ENCODE results near the gene HNRNPAB.
"Not testable (repeated sequence)": the region's sequence is repeated elsewhere in the genome, so short reads cannot be mapped to it uniquely, and the experiment has no call there.

HNRNPAB gene

GRCh38 chr5:178247481-178248456, 43.4 kb downstream of the HNRNPAB start:
- DNase-seq = peak; percentile 3

DNA sequence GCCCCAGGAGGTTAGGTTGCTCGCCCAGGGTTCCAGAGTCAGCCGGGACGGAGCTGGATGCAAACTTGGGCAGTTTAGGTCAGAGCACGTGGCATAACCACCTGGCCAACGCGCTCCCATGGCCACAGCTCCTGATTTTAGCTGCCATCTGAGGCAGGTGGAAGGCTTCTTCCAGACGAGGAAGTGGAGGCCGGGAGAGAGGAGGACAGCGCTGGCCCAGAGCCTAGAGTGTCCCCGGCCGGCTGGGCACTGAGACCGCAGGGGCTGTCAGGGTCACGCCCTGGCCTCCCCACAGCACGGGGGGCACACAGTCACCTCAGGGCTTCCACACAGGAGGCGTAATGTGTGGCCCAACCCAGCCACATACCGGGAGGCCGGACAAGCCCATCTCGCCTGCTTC, 44.4 kb downstream of the HNRNPAB start:
- DNase-seq = no peak

DNA sequence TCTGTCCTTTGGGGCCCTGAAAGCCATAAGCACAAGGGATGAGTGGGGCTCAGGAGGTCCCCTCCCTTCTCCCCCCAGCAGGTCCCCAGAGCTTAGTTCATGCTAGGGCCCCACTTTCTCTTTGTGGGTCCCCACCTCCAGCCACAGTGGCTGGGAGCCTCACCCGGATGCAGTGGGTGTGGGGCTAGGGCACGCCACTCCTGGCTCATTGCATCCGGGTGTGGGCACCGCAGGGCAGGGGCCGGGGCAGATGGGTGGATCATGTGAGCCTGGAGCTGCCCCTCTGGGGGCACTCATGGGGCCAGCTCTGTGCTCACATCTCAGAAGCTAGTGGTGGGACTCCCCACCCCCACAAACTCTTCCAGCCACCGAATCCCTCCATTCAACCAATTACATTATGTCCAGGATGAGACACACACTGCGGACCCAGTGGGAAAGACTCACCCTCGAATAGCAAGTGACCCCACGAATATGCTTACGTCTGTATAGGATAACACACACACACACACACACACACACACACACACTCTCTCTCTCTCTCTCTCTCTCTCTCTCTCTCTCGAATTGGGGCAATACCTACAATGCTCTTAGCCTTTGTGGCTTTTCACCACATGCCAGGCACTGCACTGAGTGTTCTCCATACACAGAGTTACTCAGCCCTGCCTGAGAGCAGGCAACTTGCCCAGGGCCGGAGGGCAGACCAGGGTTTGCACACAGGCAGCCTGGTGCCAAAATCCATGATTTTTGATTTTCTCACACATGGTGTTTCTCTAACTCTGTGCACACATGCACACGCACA, 45.1 kb downstream of the HNRNPAB start:
- no peak for DNase-seq

GRCh38 chr5:178250263-178250662, 45.9 kb downstream of the HNRNPAB start:
- DNase-seq = no peak

DNA sequence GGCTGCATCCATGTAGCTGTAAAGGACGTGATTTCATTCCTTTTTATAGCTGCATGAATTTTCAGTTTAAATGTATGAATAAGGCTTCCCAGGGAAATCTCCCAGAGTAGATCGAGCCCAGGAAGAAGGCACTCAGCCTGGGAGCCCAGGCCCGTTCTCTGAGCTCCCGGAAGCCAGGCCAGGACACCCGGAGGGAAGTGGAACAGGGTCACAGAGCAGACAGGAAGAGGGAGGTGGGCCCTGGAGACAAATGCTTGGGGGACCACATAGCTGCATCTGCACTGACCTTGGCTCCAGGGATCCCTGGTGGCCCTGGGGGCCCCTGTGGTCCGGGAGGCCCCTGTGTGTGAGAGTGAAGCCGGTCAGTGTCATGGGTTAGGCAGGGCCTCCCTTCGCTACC, 47.9 kb downstream of the HNRNPAB start:
- DNase-seq = no peak

DNA sequence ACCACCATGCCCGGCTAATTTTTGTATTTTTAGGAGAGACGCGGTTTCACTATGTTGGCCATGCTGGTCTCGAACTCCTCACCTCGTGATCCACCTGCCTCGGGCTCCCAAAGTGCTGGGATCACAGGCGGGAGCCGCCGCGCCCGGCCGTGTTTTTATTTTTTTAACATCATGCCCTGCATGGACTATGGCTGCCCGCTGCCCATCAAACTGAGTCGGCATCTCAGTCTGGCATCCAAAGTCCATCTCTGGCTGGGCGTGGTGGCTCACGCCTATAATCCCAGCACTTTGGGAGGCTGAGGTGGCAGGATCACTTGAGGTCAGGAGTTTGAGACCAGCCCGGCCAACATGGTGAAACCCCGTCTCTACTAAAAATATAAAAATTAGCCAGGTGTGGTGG, 49.3 kb downstream of the HNRNPAB start:
- not testable (repeated sequence) for DNase-seq

DNA sequence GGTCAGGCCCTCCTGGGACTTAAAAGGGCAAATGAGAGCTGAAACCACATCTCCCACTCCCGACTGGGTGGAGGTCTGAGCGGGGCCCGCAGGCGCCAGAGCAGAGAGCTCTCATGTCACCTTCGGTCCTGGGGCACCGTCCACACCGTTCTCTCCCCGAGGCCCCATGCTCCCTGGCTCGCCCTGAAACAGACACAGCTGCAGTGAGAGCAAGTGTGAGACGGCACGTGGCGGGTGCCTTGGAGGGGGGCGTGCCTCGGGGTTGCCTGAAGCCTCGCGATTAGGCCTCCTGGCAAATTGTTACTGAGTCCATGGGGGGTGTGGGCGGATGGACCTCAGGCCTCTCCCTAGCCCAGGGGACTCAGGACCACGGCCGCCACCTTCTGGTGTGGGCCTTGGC, 52.4 kb downstream of the HNRNPAB start:
- no peak for DNase-seq

- no peak for DNase-seq
These were observed 53.3 kb downstream of the HNRNPAB start for GRCh38 chr5:178257650-178258049.

DNA sequence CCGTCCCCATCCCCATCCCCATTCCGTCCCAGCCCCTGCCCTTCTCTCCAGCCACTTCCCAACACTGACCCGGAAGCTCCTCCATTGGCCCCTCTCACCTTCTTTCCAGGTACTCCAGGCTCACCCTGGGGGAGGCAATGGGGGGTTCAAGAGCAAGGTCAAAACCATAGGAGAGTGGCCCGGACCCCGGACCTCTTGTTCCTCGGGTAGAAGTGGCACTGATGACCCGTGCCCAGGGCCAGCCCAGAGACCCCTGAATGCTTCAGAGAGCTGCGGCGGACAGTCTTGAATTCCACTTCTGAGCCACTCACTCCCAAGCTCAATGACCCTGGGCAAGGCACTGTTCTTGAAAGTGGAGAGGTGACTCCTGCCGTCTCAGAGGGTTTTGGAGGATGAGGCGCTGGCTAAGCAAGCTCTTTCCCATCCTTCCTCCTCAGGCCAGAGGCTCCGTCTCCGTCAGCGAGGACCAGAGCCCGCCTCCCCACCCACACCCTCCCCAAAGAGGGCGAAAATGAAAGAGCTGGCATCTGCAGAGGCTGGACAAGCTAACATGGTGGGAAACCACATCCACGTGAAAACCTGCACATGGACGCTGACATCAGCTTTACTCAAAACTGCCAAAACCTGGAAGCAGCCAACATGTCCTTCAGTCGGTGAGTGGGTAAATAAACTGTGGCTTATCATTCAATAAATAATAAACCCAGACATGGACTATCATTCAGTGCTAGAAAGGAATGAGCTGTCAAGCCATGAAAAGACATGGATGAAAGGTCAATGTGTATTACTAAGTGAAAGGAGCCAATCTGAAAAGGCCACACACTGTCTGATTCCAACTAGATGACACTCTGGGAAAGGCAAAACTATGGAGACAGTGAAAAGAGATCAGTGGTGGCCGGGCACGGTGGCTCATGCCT, 55.5 kb downstream of the HNRNPAB start:
- no peak for DNase-seq

Data from NCI-H146 (cell line).